HL-60 (cell line): Measurements from ENCODE around the gene CTNNA3.

ENCODE experiments used
- DNase-seq, 2 experiments: peaks; one replicate each; pipeline ENCODE4 v3.0.0-alpha.2; 2010 to 2020; ENCODE audit warnings: low read depth in 1 of 2, low spot score in 1 of 2
- H3K27ac ChIP-seq: fragments of 250-450 bp; sonication (Bioruptor Pico); replicated peaks from 2 replicates; pipeline ENCODE4 v1.5.1; 2020; ENCODE audit warnings: mild to moderate bottlenecking, moderate library complexity
- H3K27me3 ChIP-seq: fragments of 250-450 bp; sonication (Bioruptor Pico); 2 replicates; pipeline ENCODE4 v1.5.1; 2021; ENCODE audit warnings: mild to moderate bottlenecking, moderate library complexity; ENCODE audit not compliant: insufficient read depth, poor library complexity, severe bottlenecking
- H3K4me3 ChIP-seq: replicated peaks from 2 replicates; pipeline ENCODE4 v1.5.1; 2011; ENCODE audit warnings: mild to moderate bottlenecking, control low read depth, low read length; ENCODE audit not compliant: insufficient read depth
- GABPA ChIP-seq: IDR thresholded peaks from 2 replicates; pipeline ENCODE4 v1.6.1; 2012; ENCODE audit warnings: low read depth
- POLR2AphosphoS5 ChIP-seq: IDR thresholded peaks from 2 replicates; pipeline ENCODE4 v1.6.1; 2012; ENCODE audit warnings: low read depth
- SPI1 ChIP-seq: IDR thresholded peaks from 2 replicates; pipeline ENCODE4 v1.6.1; 2012; ENCODE audit warnings: low read depth, mild to moderate bottlenecking, borderline replicate concordance
- TF ChIP-seq, protein P1 (sequence below): IDR thresholded peaks from 2 replicates; pipeline ENCODE4 v1.6.1; 2012; ENCODE audit warnings: low read depth; ENCODE audit not compliant: insufficient replicate concordance
- TF ChIP-seq, protein P2 (sequence below): IDR thresholded peaks from one replicate; pipeline ENCODE4 v1.5.1; 2011; ENCODE audit warnings: low read length, control low read depth, inconsistent platforms; ENCODE audit not compliant: insufficient read depth

CTNNA3 gene

GRCh38 chr10:66719483-66719882, 976.5 kb downstream of the CTNNA3 start:
- Histone ChIP-seq H3K27me3 (no peaks in the 10 kb centered on the region), H3K4me3 (no peak overlapping the region), H3K27ac (no peak overlapping the region)
- TF ChIP-seq SPI1, result no peak
- TF ChIP-seq POLR2AphosphoS5, result no peak
- TF ChIP-seq, protein P1, sequence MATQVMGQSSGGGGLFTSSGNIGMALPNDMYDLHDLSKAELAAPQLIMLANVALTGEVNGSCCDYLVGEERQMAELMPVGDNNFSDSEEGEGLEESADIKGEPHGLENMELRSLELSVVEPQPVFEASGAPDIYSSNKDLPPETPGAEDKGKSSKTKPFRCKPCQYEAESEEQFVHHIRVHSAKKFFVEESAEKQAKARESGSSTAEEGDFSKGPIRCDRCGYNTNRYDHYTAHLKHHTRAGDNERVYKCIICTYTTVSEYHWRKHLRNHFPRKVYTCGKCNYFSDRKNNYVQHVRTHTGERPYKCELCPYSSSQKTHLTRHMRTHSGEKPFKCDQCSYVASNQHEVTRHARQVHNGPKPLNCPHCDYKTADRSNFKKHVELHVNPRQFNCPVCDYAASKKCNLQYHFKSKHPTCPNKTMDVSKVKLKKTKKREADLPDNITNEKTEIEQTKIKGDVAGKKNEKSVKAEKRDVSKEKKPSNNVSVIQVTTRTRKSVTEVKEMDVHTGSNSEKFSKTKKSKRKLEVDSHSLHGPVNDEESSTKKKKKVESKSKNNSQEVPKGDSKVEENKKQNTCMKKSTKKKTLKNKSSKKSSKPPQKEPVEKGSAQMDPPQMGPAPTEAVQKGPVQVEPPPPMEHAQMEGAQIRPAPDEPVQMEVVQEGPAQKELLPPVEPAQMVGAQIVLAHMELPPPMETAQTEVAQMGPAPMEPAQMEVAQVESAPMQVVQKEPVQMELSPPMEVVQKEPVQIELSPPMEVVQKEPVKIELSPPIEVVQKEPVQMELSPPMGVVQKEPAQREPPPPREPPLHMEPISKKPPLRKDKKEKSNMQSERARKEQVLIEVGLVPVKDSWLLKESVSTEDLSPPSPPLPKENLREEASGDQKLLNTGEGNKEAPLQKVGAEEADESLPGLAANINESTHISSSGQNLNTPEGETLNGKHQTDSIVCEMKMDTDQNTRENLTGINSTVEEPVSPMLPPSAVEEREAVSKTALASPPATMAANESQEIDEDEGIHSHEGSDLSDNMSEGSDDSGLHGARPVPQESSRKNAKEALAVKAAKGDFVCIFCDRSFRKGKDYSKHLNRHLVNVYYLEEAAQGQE, result no peak
- TF ChIP-seq, protein P2, sequence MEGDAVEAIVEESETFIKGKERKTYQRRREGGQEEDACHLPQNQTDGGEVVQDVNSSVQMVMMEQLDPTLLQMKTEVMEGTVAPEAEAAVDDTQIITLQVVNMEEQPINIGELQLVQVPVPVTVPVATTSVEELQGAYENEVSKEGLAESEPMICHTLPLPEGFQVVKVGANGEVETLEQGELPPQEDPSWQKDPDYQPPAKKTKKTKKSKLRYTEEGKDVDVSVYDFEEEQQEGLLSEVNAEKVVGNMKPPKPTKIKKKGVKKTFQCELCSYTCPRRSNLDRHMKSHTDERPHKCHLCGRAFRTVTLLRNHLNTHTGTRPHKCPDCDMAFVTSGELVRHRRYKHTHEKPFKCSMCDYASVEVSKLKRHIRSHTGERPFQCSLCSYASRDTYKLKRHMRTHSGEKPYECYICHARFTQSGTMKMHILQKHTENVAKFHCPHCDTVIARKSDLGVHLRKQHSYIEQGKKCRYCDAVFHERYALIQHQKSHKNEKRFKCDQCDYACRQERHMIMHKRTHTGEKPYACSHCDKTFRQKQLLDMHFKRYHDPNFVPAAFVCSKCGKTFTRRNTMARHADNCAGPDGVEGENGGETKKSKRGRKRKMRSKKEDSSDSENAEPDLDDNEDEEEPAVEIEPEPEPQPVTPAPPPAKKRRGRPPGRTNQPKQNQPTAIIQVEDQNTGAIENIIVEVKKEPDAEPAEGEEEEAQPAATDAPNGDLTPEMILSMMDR, result no peak
- TF ChIP-seq GABPA, result no peak
- DNase-seq, result no peak

DNA sequence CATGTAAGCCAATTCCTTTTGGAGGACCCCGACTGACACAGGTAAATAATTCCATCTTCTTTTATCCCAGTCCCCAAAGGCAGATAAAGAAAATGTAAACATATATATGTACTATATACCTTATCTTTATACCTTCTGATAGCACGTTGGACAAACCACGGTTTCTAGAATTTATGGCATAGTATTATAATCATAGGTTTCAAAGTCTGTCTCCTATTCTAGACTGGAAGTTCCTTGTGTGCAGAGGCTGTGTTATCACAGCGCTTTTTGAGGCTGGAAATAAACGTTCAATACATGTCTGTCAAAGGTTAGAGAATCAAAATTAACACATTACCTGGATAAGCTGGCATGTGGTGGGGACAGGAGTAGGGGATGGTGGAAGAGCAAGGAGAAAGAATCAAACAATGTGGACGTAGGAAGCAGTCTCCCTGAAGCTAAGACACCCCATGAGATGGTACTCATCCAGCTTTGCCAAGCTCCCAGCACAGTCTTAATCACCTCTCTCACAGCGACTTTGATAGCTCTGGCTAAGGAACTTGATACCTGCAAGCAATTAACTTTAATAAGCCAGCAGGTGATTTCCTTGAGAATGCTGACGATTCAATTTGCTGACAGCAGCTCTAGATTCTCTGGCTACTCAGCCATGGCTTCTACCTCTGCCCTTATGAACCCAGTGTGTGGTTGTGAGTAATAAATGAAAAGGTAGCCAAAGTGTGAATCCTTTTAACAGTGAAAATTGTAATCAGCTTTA, 978.6 kb downstream of the CTNNA3 start:
- TF ChIP-seq POLR2AphosphoS5 (no peak), GABPA (no peak)
- TF ChIP-seq, protein P1, result no peak
- TF ChIP-seq, protein P2, result no peak
- no peak for DNase-seq
- H3K27ac ChIP-seq, result no peak overlapping the region
- H3K4me3 ChIP-seq, result no peak overlapping the region
- H3K27me3 ChIP-seq, result no peaks in the 10 kb centered on the region

DNA sequence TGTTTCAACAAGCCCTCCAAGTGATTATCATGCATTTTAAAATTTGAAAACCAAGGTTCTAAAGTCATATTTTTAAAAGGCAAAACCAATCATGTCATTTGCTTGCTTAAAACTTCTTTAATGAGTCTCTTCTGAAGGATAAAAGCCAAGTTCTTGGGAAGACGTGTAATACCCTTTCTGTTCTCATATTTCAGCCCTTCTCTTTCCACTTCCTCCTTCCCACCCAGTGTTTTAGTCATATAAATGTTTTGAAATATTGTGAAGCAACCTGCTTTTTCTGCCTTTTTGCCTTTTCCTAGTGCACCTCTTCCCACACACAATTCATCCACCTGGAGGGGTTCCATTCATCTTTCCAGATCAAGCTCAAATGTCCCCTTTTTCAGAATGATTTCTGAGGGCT, 981.3 kb downstream of the CTNNA3 start:
- TF ChIP-seq POLR2AphosphoS5 (no peak), SPI1 (no peak), GABPA (no peak)
- TF ChIP-seq, protein P1, result no peak
- TF ChIP-seq, protein P2, result no peak
- Histone ChIP-seq H3K27me3 (no peaks in the 10 kb centered on the region), H3K4me3 (no peak overlapping the region), H3K27ac (no peak overlapping the region)
- no peak for DNase-seq
